ENCODE data around the gene ANO1. TPM values are rescaled to one million over a fixed set of nuclear protein-coding genes. Genes with fewer than 3 reads are reported as not detected.
A peak's percentile ranks its signal among the peaks of the same experiment; 100 is the strongest.
"Not testable (repeated sequence)": the region's sequence is repeated elsewhere in the genome, so short reads cannot be mapped to it uniquely, and the experiment has no call there.

The ANO1 gene
- polyA plus RNA-seq, 10 donors: 6.1 to 13.5 (median 9.4) TPM

DNA sequence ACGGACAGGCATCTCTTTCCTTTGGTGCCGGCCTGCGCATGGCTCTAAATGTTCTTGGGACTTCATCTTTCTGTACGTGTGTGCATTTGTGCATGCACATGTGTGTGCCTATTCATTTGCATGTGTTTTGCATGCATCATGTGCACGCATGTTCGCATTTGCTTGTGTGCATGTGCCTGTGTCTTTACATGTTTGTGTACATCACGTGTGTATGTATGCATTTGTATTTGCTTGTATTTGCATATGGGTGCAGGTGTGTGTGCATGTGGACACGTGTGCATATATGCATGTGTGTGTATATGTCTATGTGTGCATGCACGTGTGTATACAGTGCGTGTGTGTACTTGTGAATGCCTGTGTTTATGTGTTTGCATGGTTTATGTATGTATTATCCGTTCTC is 111.5 kb downstream of the ANO1 start:
- DNase-seq: no peak

DNA sequence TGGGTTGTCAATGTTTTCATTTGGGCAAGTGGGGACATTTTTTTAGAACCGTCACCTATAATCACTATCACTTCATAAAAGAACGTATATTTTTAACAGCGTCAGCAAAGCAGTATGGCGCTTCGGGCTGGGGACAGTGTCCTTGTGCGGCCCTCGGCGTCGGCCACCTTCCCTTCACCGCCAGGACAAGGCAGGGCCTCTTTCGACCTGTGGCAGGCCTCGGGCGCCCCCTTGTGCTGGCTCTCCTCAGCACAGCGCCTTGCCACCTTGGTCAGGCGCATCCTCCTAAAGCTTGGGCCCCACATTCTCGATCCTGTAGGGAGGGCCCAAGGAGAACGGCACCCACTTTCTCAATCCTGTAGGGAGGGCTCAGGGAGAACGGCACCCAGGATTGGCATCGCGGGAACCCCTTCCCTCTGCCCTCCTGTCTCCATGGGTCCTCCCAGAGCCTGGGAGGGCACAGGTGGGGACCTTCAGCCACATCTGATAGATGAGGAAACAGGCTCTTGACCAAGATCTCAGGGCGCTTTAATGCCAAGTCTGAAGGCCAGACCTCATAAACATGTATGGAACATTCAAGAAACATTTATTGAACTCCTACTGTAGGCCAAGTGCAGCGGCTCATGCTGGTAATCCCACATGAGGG is 113.5 kb downstream of the ANO1 start:
- peak; percentile 28 to 78 (median 54) for DNase-seq

DNA sequence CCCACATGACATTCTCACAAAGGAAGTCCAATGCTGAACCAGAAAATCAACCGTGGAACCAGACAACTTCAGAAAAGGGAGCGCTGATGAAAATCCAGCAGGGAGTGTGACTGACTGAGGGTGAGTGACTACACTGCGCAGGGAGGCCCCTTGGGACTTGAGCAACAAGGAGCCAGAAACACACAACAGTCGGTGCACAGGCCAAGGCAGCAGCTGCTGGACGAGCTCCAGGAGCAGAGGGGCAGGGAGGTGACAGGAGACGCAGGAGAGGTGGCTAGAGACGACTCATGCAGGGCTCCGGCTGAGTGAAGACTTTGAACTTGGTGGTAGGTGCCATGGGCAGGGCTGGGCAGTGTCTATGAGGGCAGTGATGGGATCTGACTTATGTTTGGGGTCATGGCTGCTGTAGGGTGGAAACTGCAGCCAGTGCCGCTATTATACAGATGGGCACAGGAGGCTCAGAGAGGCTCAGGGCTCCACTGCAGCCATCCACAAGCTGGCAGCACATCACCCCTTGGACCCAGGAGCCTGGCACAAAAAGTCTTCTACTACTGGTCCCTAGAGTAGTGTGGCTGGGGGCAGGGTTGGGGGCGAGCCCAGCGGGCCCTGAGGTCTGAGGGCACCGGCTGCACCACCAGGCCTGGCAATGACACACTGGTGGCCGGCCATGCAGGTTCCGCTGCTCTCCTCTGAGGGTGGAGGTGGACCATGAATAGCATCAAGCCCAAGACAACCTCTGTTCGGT is 114.7 kb downstream of the ANO1 start:
- no peak for DNase-seq

DNA sequence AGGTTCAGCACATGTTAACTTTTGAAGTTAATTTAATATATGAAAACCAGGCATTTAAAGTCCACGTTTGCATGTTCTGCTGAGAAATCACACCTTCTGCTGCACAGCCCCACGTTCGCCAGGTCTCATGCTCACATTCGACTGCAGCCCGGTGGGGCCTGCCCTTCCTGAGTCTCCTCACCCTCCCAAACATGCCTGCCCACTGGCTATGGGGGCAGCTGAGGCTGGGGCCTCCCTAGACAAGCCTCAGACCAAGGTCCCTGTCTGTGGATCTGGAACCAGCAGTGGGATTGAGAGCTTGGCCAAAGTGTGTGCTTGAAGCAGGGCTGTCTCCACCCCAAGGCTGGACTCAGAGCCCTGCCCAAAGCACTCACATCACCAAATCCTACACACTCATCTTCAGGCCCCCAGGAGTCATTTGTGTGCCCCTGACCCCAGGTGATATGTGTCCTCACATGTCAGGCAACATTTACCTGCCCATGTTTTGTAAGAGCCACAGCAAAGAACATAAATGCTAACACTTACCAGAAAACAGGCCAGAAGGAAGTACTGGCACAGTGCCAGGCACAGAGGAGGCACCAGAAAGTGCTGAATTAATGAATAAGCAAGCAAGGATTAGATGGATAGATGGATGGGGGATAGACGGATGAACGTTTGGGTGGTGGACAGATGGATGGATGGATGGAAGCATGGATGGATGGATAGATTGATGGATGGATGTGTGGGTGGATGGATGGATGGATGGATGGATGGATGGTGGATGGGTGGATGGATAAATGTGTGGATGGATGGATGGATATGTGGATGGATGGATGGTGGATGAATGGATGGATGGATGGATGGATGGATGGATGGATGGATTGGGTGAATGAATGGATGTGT is 115.5 kb downstream of the ANO1 start:
- DNase-seq: no peak

DNA sequence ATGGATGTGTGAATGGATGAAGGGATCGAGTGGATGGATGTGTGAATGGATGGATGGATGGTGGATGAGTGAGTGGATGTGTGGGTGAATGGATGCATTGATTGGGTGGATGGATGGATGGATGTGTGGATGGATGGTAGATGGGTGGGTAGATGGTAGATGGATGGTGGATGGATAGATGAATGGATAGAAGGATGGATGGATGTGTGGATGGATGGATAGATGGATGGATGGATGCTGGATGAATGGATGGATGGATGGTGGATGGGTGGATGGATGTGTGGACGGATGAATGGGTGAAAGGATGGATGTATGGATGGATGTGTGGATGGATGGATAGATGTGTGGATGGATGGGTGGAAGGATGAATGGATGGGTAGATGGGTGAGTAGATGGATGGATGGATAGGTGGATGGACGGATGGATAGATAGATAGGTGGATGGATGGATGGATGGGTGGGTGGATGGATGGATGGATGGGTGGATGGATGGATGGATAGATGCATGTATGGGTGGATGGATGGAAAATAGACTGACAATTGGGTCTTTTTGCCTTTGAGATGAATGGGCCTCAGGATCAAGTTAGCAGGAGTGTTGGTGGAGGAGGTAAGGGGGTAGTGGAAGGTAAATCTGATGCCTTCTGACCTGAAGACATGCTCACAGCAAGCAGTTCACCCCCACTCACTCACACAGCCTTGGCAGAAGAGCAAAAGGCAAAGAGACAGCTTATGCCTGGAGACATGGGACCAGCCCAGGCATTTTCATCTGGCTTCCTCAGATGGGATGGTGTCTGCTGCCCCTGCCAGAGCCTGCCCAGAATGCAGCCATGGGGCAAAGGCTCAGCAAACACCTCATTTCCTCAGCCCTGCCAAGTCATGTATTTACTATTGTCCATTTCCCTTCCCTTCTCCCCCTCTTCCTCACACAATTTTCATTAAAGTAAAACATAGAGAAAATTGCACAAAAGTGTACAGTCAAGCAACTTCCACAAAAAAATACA is 117.0 kb downstream of the ANO1 start:
- no peak for DNase-seq

DNA sequence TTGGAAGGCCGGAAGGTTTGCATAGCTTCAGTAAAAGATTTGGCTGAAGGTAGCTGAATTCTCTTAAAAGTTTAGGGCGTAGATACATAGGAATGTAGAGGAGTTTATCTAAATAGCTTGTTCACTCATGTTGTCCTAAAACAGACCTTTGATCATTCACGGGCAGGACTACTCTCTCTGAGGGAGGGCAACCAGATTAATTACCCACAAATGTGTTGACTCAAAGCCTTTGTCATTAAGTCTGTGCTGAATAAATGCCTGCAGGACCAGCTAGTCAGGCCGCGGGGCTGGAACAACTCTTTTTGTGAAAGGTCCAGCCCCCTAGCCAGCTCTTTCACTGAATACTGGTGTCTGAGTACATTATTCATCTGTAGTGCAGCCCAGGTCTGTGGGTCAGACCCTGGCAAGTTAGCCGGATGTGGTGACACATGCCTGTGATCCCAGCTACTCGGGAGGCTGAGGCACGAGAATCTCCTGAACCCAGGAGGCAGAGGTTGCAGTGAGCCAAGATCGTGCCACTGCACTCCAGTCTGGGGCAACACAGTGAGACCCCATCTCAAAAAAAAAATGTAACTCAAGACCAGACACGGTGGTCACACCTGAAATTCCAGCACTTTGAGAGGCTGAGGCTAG is 122.2 kb downstream of the ANO1 start:
- no peak for DNase-seq

DNA sequence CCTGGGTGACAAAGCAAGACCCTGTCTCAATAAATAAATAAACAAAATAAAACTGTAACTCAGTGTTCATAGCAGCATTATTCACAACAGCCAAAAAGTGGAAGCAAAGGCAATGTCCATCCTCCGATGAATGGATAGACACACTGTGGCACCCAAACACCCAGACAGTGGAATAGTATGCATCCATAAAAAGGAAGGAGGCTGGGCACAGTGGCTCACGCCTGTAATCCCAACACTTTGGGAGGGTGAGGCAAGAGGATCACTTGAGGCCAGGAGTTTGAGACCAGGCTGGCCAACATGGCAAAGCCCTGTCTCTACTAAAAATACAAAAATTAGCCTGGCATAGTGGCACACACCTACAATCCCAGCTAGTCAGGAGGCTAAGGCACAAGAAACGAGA is 122.9 kb downstream of the ANO1 start:
- not testable (repeated sequence) for DNase-seq

DNA sequence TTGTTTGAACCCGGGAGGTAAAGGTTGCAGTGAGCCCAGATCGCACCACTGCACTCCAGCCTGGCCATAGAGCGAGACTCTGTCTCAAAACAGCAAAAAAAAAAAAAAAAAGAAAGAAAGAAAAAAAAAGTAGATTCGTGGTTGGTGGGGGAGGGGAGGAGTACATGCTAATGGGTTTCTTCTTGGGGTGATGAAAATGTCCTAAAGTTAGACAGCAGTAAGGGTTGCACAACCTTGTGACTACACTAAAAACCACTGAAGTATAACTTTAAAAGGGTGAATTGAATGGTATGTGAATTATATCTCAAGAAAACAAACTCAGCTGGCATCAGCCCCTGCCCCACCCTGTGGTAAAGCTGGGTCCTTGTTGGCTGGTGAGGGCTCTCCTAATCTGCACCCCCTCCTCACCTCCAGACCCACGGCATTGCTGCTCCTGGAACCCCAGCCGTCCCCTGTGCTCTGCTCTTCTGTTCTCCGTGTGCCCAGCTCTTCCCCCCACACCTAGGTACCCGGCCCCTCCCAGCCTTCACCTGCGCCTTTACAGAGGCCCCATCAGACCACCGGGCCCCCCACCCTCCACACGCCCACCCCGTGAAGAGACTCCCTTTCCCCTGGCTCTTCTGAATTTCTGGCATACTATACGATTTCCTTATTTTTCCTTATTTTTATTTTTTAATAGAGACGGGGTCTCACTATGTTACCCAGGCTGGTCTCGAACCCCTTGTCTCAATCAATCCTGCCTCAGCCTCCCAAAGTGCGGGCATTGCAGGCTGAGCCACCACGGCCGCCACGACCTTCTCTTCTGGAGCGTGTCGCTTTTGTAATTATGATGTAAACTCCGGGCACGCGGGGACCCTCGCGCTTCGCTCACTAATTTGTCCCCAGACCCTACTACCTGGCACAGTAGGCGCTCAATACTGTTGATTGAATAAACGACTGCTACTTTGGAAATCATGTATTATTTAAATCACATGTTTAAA is 124.1 kb downstream of the ANO1 start:
- DNase-seq: no peak

DNA sequence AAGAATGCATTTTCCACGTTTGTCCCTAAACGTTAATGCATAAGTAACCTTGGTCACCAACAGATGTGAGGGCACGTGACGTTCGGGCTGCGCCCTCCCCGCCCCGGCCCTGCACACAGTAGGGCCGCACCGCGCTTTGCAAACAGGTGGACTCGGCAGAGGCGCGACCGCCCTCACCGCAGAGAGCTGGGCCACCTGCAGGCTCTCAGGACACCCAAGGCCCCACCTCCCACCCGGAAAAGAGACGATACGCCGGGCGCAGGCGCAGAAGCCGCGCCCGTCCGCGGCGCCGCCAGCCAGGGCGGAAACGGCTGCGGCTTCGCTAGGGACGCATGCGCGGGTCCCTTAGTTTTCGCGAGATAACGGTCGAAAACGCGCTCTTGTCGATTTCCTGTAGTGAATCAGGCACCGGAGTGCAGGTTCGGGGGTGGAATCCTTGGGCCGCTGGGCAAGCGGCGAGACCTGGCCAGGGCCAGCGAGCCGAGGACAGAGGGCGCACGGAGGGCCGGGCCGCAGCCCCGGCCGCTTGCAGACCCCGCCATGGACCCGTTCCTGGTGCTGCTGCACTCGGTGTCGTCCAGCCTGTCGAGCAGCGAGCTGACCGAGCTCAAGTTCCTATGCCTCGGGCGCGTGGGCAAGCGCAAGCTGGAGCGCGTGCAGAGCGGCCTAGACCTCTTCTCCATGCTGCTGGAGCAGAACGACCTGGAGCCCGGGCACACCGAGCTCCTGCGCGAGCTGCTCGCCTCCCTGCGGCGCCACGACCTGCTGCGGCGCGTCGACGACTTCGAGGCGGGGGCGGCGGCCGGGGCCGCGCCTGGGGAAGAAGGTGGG is 125.0 kb downstream of the ANO1 start, which contains the start of gene FADD:
TSS of gene FADD (plus strand) at position 377 of the 831 bp plus-strand sequence. CDS start at position 541, 164 bp downstream.
- DNase-seq: peak; percentile 94 to 97 (median 95)

DNA sequence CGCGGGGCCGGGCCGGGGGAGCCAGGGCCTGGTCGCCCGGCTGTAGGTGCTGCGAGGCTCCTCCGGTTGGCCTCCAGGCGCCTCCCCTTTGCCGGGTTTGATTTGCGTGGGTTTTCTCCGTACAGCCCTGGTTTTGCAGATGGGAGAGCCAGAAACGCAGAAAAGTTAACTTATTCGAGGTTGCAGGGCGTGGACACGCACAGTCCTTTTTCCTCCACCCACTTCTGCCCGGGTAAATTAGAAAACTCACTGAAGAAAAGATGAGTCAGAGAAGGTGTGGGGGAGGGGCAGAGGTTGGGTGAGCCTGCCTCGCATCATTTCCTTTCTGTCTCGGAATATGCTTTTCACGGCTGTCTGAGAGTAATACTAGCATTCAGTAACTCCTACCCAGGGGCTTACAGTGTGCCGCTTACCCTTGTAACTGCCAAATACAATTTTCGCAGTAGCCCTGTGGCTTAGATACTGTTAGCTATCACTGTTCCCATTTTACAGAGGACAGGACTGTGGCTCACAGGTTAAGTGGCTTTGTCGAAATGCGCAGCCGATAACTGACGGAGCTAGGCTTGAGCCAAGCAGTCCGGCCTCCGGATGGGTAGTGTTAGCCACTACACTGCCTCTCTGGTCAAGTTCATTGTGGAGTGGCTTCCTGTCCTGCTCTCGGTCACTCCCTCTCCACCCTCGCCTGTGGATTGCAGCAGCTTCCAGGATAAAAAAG is 125.8 kb downstream of the ANO1 start:
- peak; percentile 49 to 72 (median 66) for DNase-seq

DNA sequence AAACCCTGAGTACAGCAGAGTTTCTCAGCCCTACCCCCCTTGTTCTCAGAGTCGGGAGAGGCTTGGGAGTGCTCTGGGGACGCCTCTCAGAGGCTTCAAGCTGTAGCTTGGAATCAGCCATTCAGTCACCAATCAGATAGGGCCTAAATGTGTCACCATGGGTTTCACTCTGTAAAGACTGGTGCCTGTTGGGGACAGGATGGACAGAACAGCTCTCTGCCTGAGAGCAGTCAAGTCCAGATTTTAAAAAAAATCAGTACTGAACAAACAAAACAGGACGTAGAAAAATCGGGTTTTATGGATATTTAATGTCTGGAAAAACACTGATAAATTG is 126.3 kb downstream of the ANO1 start:
- no peak for DNase-seq

DNA sequence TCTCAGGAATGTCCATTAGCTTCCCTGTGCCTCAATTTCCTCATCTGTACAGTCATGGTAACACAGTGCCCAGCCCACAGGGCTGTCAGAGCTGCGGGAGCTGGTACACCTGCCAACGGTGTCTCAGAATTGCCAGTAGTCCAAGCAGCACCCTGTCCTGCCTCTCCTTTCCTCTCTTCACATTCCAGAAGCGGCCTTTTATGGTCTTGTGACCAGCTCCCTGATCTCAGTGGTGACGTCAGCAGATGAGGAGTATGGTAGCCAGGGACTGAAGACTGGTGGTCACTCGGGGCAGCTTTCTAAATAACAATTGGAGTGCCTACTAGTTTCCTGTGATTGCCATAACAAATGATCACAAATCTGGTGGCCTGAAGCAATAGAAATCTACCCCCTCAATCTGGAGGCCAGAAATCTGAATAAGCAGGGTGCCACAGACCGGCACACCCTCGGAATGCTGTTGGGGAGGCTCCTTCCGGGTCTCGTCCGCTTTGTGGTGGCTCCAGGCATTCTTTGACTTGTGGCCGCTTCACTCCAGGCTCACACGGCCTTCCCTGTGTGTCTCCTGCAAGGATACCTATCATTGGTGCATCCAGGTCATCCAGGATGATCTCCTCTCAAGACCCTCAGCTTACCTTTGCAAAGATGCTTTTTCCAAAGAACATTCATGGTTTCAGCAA is 127.1 kb downstream of the ANO1 start:
- DNase-seq: no peak

DNA sequence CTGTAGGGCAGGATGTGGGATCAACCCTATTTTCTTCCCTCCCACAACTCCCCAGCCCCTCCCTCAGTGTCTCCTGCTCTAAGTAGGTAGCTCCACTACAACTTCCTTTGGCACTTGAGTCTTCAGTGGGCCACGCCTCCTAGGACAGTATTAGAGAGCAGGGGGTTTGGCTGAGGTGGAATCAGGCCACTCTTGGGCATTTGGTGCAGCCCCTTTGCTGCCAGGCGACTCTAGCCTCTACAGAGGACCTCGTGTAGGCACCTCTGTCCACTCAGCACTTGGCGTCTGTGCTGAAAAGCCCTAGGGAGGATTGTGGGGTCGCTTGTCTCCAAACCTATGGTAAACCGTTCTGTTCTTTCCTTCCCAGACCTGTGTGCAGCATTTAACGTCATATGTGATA is 127.6 kb downstream of the ANO1 start:
- DNase-seq: no peak

DNA sequence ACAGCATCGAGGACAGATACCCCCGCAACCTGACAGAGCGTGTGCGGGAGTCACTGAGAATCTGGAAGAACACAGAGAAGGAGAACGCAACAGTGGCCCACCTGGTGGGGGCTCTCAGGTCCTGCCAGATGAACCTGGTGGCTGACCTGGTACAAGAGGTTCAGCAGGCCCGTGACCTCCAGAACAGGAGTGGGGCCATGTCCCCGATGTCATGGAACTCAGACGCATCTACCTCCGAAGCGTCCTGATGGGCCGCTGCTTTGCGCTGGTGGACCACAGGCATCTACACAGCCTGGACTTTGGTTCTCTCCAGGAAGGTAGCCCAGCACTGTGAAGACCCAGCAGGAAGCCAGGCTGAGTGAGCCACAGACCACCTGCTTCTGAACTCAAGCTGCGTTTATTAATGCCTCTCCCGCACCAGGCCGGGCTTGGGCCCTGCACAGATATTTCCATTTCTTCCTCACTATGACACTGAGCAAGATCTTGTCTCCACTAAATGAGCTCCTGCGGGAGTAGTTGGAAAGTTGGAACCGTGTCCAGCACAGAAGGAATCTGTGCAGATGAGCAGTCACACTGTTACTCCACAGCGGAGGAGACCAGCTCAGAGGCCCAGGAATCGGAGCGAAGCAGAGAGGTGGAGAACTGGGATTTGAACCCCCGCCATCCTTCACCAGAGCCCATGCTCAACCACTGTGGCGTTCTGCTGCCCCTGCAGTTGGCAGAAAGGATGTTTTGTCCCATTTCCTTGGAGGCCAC is 128.3 kb downstream of the ANO1 start:
- DNase-seq: no peak

DNA sequence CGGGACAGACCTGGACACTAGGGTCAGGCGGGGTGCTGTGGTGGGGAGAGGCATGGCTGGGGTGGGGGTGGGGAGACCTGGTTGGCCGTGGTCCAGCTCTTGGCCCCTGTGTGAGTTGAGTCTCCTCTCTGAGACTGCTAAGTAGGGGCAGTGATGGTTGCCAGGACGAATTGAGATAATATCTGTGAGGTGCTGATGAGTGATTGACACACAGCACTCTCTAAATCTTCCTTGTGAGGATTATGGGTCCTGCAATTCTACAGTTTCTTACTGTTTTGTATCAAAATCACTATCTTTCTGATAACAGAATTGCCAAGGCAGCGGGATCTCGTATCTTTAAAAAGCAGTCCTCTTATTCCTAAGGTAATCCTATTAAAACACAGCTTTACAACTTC is 128.9 kb downstream of the ANO1 start:
- DNase-seq: no peak

DNA sequence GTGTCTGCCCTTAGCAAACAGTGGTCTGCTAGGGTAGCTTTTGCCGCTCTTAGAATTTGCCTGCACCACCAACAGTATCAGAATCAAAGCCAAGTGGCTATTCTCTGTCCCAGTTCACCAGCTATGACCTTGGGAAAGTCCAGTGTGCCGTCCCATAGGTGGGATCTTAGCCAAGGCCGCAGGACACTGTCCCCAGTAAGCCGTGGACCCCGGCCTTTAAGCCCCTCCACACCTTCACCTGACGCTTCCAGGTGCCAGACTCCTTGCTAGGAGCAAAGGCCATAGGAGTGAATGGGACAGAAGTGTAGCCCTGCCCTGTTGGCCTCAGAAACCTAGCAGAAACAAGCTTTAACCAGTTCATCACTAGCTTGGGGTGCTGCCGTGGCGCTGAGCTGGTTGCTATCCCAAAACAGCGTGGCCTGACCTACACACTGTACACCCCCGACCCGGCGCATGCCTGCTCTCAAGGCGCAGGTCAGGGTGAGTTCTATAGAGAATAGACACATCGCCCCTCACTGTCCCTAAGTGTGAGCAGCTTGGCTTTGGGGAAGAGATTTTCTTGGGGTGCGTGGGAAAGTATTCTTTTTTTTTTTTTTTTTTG is 129.5 kb downstream of the ANO1 start:
- no peak for DNase-seq
